Fibroblast of mammary gland (primary cell): ENCODE measurements around the gene KLK1.

Source experiments
- DNase-seq: peaks from one replicate; pipeline ENCODE4 v3.0.0-alpha.2; 2010; ENCODE audit warnings: low read depth
- H3K4me3 ChIP-seq: 2 replicates; pipeline ENCODE4 v1.5.1; 2011; ENCODE audit warnings: low read depth, mild to moderate bottlenecking, low read length, moderate library complexity; ENCODE audit not compliant: control insufficient read depth
- CTCF ChIP-seq: conservative IDR thresholded peaks from 2 replicates; pipeline ENCODE4 v1.5.1; 2011; ENCODE audit warnings: low read depth, low read length, inconsistent platforms; ENCODE audit not compliant: control insufficient read depth, insufficient read depth

The KLK1 gene

GRCh38 chr19:50821622-50822021, 2.0 kb downstream of the KLK1 start:
- H3K4me3 ChIP-seq = no peak overlapping the region
- no peak for TF ChIP-seq CTCF
- DNase-seq = no peak

GRCh38 chr19:50821248-50821612, 2.4 kb downstream of the KLK1 start:
- no peak overlapping the region for H3K4me3 ChIP-seq
- no peak for TF ChIP-seq CTCF
- DNase-seq = no peak

GRCh38 chr19:50820549-50821247, 2.9 kb downstream of the KLK1 start:
- no peak for TF ChIP-seq CTCF
- DNase-seq = no peak
- H3K4me3 ChIP-seq = no peak overlapping the region

- H3K4me3 ChIP-seq = no peak overlapping the region
- DNase-seq = no peak
- TF ChIP-seq CTCF = no peak
Observed at GRCh38 chr19:50820086-50820485, 3.5 kb downstream of the KLK1 start.

GRCh38 chr19:50819636-50820035, 4.0 kb downstream of the KLK1 start:
- no peak for DNase-seq
- H3K4me3 ChIP-seq = no peak overlapping the region
- no peak for TF ChIP-seq CTCF

GRCh38 chr19:50818859-50819472, 4.6 kb downstream of the KLK1 start:
- DNase-seq = no peak
- no peak overlapping the region for H3K4me3 ChIP-seq
- TF ChIP-seq CTCF = no peak
